HEK293 (cell line): ENCODE measurements around the gene ARHGEF26.

ENCODE experiments used
- CTCF ChIP-seq: fragments of 450-650 bp; formaldehyde crosslinking; IDR thresholded peaks from 2 replicates; pipeline ENCODE4 v1.5.1; 2016; ENCODE audit warnings: missing biosample characterization, missing genetic modification characterization
- IKZF3 ChIP-seq: fragments of 450-650 bp; IDR thresholded peaks from 2 replicates; pipeline ENCODE4 v1.5.0; 2018; ENCODE audit warnings: missing biosample characterization, mild to moderate bottlenecking, missing genetic modification characterization, moderate library complexity
- MEIS1 ChIP-seq: sonication (generic); formaldehyde crosslinking; IDR thresholded peaks from 2 replicates; pipeline ENCODE4 v1.8.1; 2022; ENCODE audit warnings: missing genetic modification reagents, mild to moderate bottlenecking, borderline replicate concordance
- MZF1 ChIP-seq: fragments of 450-650 bp; formaldehyde crosslinking; IDR thresholded peaks from 2 replicates; pipeline ENCODE4 v1.5.1; 2017; ENCODE audit warnings: missing biosample characterization, missing genetic modification characterization, borderline replicate concordance
- REST ChIP-seq: fragments of 450-650 bp; formaldehyde crosslinking; IDR thresholded peaks from 2 replicates; pipeline ENCODE4 v1.5.1; 2016; ENCODE audit warnings: missing biosample characterization, missing genetic modification characterization
- ZFP41 ChIP-seq: fragments of 450-650 bp; formaldehyde crosslinking; IDR thresholded peaks from 2 replicates; pipeline ENCODE4 v1.5.1; 2016; ENCODE audit warnings: missing biosample characterization, missing genetic modification characterization, borderline replicate concordance
- ZNF280D ChIP-seq: fragments of 450-650 bp; formaldehyde crosslinking; IDR thresholded peaks from 2 replicates; pipeline ENCODE4 v1.5.1; 2016; ENCODE audit warnings: missing biosample characterization, missing genetic modification characterization
- ZNF362 ChIP-seq: fragments of 450-650 bp; formaldehyde crosslinking; IDR thresholded peaks from 2 replicates; pipeline ENCODE4 v1.5.1; 2016; ENCODE audit warnings: missing biosample characterization, missing genetic modification characterization
- ZNF473 ChIP-seq: fragments of 450-650 bp; formaldehyde crosslinking; IDR thresholded peaks from 2 replicates; pipeline ENCODE4 v1.5.1; 2017; ENCODE audit warnings: missing biosample characterization, missing genetic modification characterization
- ZNF596 ChIP-seq: fragments of 450-650 bp; IDR thresholded peaks from 2 replicates; pipeline ENCODE4 v1.5.0; 2018; ENCODE audit warnings: missing biosample characterization, mild to moderate bottlenecking, missing genetic modification characterization, moderate library complexity
- ZNF704 ChIP-seq: fragments of 450-650 bp; formaldehyde crosslinking; IDR thresholded peaks from 2 replicates; pipeline ENCODE4 v1.5.1; 2016; ENCODE audit warnings: missing biosample characterization, missing genetic modification characterization

GRCh38 chr3:154095832-154096421, 25.3 kb upstream of the ARHGEF26 start:
- TF ChIP-seq REST (tag by site-specific recombination) = no peak
- no peak for TF ChIP-seq ZNF473
- no peak for TF ChIP-seq IKZF3
- no peak for TF ChIP-seq MEIS1 (CRISPR knock-in tag)
- no peak for TF ChIP-seq CTCF (tag by site-specific recombination)
- no peak for TF ChIP-seq ZNF280D (tag by site-specific recombination)
- no peak for TF ChIP-seq ZNF704 (tag by site-specific recombination)
- no peak for TF ChIP-seq ZNF362 (tag by site-specific recombination)
- no peak for TF ChIP-seq ZFP41
- no peak for TF ChIP-seq ZNF596
- TF ChIP-seq MZF1 (tag by site-specific recombination) = no peak
